K562 (cell line): Measurements from ENCODE around the gene SLC26A11. TPM values are rescaled to one million over a fixed set of nuclear protein-coding genes. Genes with fewer than 3 reads are reported as not detected.

Source experiments
- ATAC-seq: fragments of 200-7000 bp; cut with Tn5 transposase; 3 replicates; pipeline ENCODE4 v1.9.1; 2020; ENCODE audit warnings: moderate library complexity
- BruUV-seq: library from RNA; stranded (reverse); fragments of 400-500 nt; replicated peaks from 2 replicates; lab custom pipeline; 2021; lab: Mats Ljungman, UMichigan
- CTCF ChIA-PET: fragments of 300-600 bp; formaldehyde crosslinking; extraction: SDS; loops from one replicate; lab custom pipeline; 2021; ENCODE audit warnings: low intra/inter-chr PET ratio; lab: Yijun Ruan, JAX
- POLR2A ChIA-PET: fragments of 300-600, 350-650 bp; sonication (Branson Sonifier 250); formaldehyde crosslinking; extraction: SDS; loops from one replicate; lab custom pipeline; 2021; ENCODE audit warnings: antibody characterized with exemption, inconsistent platforms; lab: Yijun Ruan, JAX
- DNase-seq, 4 experiments: peaks; one replicate each; pipeline versions ENCODE4 v3.0.0 to v3.0.0-alpha.2; 2011 to 2018; ENCODE audit warnings: low spot score in 3 of 4, mixed read lengths in 3 of 4; ENCODE audit errors: extremely low read depth in 1 of 4
- FAIRE-seq: peaks from 2 replicates; lab custom pipeline; 2011; peaks lifted over from hg19 to GRCh38; lab: Jason Lieb, UNC
- H2AFZ ChIP-seq: 2 replicates; pipeline ENCODE4 v1.6.0; 2011; ENCODE audit warnings: low read depth, low read length, control low read depth, inconsistent platforms
- H3K27ac ChIP-seq: fragments of 200-600 bp; 3 replicates; pipeline ENCODE4 v1.8.0; 2011; ENCODE audit warnings: low read depth, mild to moderate bottlenecking, control low read depth, inconsistent platforms, low read length, moderate library complexity, mixed read lengths; ENCODE audit errors: extremely low read depth
- H3K27me3 ChIP-seq, 2 experiments: fragments of 300-600 bp in 1 of 2; 2 replicates in 1 of 2; 3 replicates in 1 of 2; pipeline versions ENCODE4 v1.6.0 to v1.8.0; 2011; ENCODE audit warnings: inconsistent platforms in 2 of 2, low read length in 2 of 2, mild to moderate bottlenecking in 1 of 2, mixed read lengths in 1 of 2, moderate library complexity in 1 of 2; ENCODE audit not compliant: control insufficient read depth in 2 of 2, insufficient read depth in 2 of 2
- H3K36me3 ChIP-seq: fragments of 300-600 bp; 3 replicates; pipeline ENCODE4 v1.8.0; 2011; ENCODE audit warnings: mild to moderate bottlenecking, low read length, inconsistent platforms; ENCODE audit not compliant: control insufficient read depth, insufficient read depth
- H3K4me1 ChIP-seq, 2 experiments: fragments of 200-600 bp in 1 of 2; replicated peaks in 1 of 2; 2 replicates in 1 of 2; 3 replicates in 1 of 2; pipeline versions ENCODE4 v1.5.1 to v1.8.0; 2011; ENCODE audit warnings: inconsistent platforms in 2 of 2, low read length in 2 of 2, mild to moderate bottlenecking in 1 of 2, mixed read lengths in 1 of 2, moderate library complexity in 1 of 2; ENCODE audit not compliant: control insufficient read depth in 2 of 2, insufficient read depth in 2 of 2
- H3K4me2 ChIP-seq: 2 replicates; pipeline ENCODE4 v1.6.1; 2011; ENCODE audit warnings: low read length, control low read depth, inconsistent platforms, mixed read lengths; ENCODE audit not compliant: insufficient read depth
- H3K4me3 ChIP-seq: fragments of 200-600 bp; sonication (generic), shearing (Covaris generic); 2 replicates; pipeline ENCODE4 v1.5.1; 2016; ENCODE audit warnings: control low read depth, inconsistent platforms
- H3K79me2 ChIP-seq: fragments of 200-600 bp; 3 replicates; pipeline ENCODE4 v1.8.0; 2011; ENCODE audit warnings: low read length, inconsistent platforms; ENCODE audit not compliant: control insufficient read depth, insufficient read depth
- H3K9ac ChIP-seq, 2 experiments: 2 replicates each; pipeline versions ENCODE4 v1.6.0 to v1.6.1; 2011; ENCODE audit warnings: low read depth in 2 of 2, low read length in 2 of 2, control low read depth in 1 of 2, inconsistent platforms in 1 of 2, mild to moderate bottlenecking in 1 of 2, mixed read lengths in 1 of 2; ENCODE audit not compliant: insufficient read depth in 1 of 2
- H3K9me1 ChIP-seq: one replicate; pipeline ENCODE4 v1.6.0; 2011; ENCODE audit warnings: inconsistent platforms, mild to moderate bottlenecking, low read length, moderate library complexity; ENCODE audit not compliant: control insufficient read depth, insufficient read depth
- H3K9me3 ChIP-seq: replicated peaks from 2 replicates; pipeline ENCODE4 v1.5.1; 2011; ENCODE audit warnings: low read depth, low read length, inconsistent platforms; ENCODE audit not compliant: control insufficient read depth, insufficient read depth
- H4K20me1 ChIP-seq: replicated peaks from 2 replicates; pipeline ENCODE4 v1.6.1; 2011; ENCODE audit warnings: low read length, inconsistent platforms, mixed read lengths; ENCODE audit not compliant: control insufficient read depth, insufficient read depth
- NR2C1 ChIP-seq, 2 experiments: fragments of 450-650 bp; IDR thresholded peaks; 2 replicates each; pipeline ENCODE4 v1.6.1; 2017; ENCODE audit warnings: mild to moderate bottlenecking in 2 of 2, antibody characterized with exemption in 1 of 2, inconsistent platforms in 1 of 2, missing compliant biosample characterization in 1 of 2, missing genetic modification characterization in 1 of 2
- NR2C2 ChIP-seq, 2 experiments: fragments of 200-800 bp in 1 of 2; sonication (Bioruptor generic) in 1 of 2; sonication (generic) in 1 of 2; formaldehyde crosslinking in 1 of 2; IDR thresholded peaks; 2 replicates each; pipeline versions ENCODE4 v1.6.1 to v1.8.0; 2016 to 2022; ENCODE audit warnings: mild to moderate bottlenecking in 1 of 2, missing compliant biosample characterization in 1 of 2, missing genetic modification characterization in 1 of 2, missing genetic modification reagents in 1 of 2
- ZFX ChIP-seq: sonication (generic); formaldehyde crosslinking; IDR thresholded peaks from 2 replicates; pipeline ENCODE4 v1.8.0; 2022; ENCODE audit warnings: mild to moderate bottlenecking, missing genetic modification reagents, moderate library complexity
- WGBS: fragments of 100-300 bp; shearing (Covaris generic); methylation state at CpG from one replicate; pipeline ENCODE4 v1.1.6; 2016; ENCODE audit warnings: low coverage, mixed read lengths; ENCODE audit not compliant: insufficient coverage; ENCODE audit errors: missing lambda C conversion rate; 5-methylcytosine and 5-hydroxymethylcytosine counted together
- in situ Hi-C: fragments of 300-500 bp; cut with MboI; formaldehyde crosslinking; loops from 4 replicates; pipeline ENCODE4 v1.15.0; 2018; ENCODE audit warnings: inconsistent platforms, mixed read lengths
- intact Hi-C: fragments of 100-400 bp; cut with micrococcal nuclease; formaldehyde crosslinking; loops from 2 replicates; pipeline ENCODE4 v1.14.2; 2022
- polyA plus RNA-seq, 8 experiments: library from polyadenylated mRNA; depleted of rRNA in 4 of 8; stranded (reverse) in 5 of 8; unstranded in 3 of 8; fragments of >200 nt; fragmentation: Nextera tagmentation in 2 of 8; fragmentation: Illumina TruSeq in 1 of 8; extraction: Ambion mirVana in 2 of 8; extraction: Trizol in 1 of 8; gene quantifications; 2 replicates each; pipeline versions ENCODE4 v1.2.1 to v1.2.3, GENCODE V29; 2011 to 2014; ENCODE audit warnings: inconsistent platforms in 1 of 8, missing spikeins in 1 of 8
- total RNA-seq, 7 experiments: library from RNA; depleted of rRNA in 6 of 7; stranded (reverse); fragments of >200 nt in 6 of 7; fragmentation: Illumina TruSeq in 2 of 7; extraction: Trizol in 2 of 7; gene quantifications; 2 replicates each; pipeline versions ENCODE4 v1.2.1 to v1.2.3, GENCODE V29; 2011 to 2021; ENCODE audit warnings: low replicate concordance in 1 of 7
- TF ChIP-seq, protein P1 (sequence below): sonication (generic); formaldehyde crosslinking; IDR thresholded peaks from 2 replicates; pipeline ENCODE4 v1.8.0; 2022; ENCODE audit warnings: mild to moderate bottlenecking, missing genetic modification reagents, borderline replicate concordance

The SLC26A11 gene
- total and polyA plus RNA-seq, 9 of the 15 experiments (the other 6 are each of a cell fraction or from before 2014, with no cell fraction given): 0.06 to 3.1 (median 1.2) TPM; not detected in 1

DNA sequence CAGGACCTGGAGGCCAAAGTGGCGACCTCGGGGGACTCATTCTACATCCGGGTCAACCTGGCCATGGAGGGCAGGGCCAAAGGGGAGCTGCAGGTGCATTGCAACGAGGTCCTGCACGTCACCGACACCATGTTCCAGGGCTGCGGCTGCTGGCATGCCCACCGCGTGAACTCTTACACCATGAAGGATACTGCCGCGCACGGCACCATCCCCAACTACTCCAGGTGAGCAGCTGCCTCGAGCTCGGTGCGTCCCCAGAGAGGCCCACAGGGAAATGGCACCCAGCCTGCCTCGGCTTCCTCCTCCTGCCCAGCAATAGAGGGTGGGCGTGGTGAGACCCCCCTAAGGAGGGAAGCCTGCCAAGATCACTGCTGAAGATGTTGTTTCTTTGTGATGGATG, 18.0 kb upstream of the SLC26A11 start:
- Histone ChIP-seq H3K4me2 (no peak overlapping the region), H3K27me3 (no peaks in the 10 kb centered on the region), H3K9ac (no peak overlapping the region), H3K36me3 (no peaks in the 10 kb centered on the region), H3K4me3 (no peak overlapping the region), H3K79me2 (no peaks in the 10 kb centered on the region), H3K9me1 (no peaks in the 10 kb centered on the region), H3K27ac (no peak overlapping the region), H2AFZ (no peak overlapping the region), H4K20me1 (no peaks in the 10 kb centered on the region), H3K4me1 (peaks cover 0 to 25% of the 10 kb centered on the region in 2 experiments; a peak in 2 of 5 replicates), H3K9me3 (no peaks in the 10 kb centered on the region)
- ATAC-seq (no peak), DNase-seq (no peak), FAIRE-seq (no peak)
- WGBS: 63% methylated on average over 15 of the region's 17 CpGs
- no TSS peak for BruUV-seq
- in situ Hi-C loops: loop anchor here (5.0 kb wide), 1 partner anchor 150 kb away; no protein-coding TSS in a partner anchor
- TF ChIP-seq, protein P1, sequence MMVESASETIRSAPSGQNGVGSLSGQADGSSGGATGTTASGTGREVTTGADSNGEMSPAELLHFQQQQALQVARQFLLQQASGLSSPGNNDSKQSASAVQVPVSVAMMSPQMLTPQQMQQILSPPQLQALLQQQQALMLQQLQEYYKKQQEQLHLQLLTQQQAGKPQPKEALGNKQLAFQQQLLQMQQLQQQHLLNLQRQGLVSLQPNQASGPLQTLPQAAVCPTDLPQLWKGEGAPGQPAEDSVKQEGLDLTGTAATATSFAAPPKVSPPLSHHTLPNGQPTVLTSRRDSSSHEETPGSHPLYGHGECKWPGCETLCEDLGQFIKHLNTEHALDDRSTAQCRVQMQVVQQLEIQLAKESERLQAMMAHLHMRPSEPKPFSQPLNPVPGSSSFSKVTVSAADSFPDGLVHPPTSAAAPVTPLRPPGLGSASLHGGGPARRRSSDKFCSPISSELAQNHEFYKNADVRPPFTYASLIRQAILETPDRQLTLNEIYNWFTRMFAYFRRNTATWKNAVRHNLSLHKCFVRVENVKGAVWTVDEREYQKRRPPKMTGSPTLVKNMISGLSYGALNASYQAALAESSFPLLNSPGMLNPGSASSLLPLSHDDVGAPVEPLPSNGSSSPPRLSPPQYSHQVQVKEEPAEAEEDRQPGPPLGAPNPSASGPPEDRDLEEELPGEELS (CRISPR knock-in tag): no peak
- TF ChIP-seq ZFX (CRISPR knock-in tag): no peak
- TF ChIP-seq NR2C2 (CRISPR knock-in tag; IDR thresholded peaks at IDR 0.05): no peak
- TF ChIP-seq NR2C2 (tag; IDR thresholded peaks at IDR 0.05): peak; percentile 29; the same call in 1 of the 2 replicates
- TF ChIP-seq NR2C1 (IDR thresholded peaks at IDR 0.05): peak; percentile 34; the same call in 1 of the 2 replicates
- 0 out of 2 replicates have a peak, but pooled peaks have one; percentile 26 for TF ChIP-seq NR2C1 (tag; IDR thresholded peaks at IDR 0.05)
- intact Hi-C loops: no loop called here
- ChIA-PET POLR2A (interaction anchor here (0.6 to 1.3 kb wide), 3 partner anchors 11 to 252 kb away, joined by 3 to 5 read pairs (median 3); no protein-coding TSS in a partner anchor), CTCF (no interaction called here)
